GM12878 (cell line): Measurements from ENCODE around the gene CSRNP2. TPM values are rescaled to one million over a fixed set of nuclear protein-coding genes. Genes with fewer than 3 reads are reported as not detected.

Source experiments
- HDAC6 ChIP-seq: fragments of 200-600 bp; sonication (generic); IDR thresholded peaks from one replicate; pipeline ENCODE4 v1.8.0; 2017; ENCODE audit warnings: antibody characterized with exemption; ENCODE audit not compliant: unreplicated experiment
- NFIC ChIP-seq: IDR thresholded peaks from 2 replicates; pipeline ENCODE4 v1.6.1; 2012; ENCODE audit warnings: low read depth, mild to moderate bottlenecking, inconsistent platforms, low read length, moderate library complexity
- PAX8 ChIP-seq: fragments of 450-650 bp; IDR thresholded peaks from 2 replicates; pipeline ENCODE4 v1.6.1; 2017; ENCODE audit warnings: mild to moderate bottlenecking, moderate library complexity
- RBBP5 ChIP-seq: fragments of 200-600 bp; sonication (generic); conservative IDR thresholded peaks from 2 replicates; pipeline ENCODE4 v1.6.1; 2016
- TAF1 ChIP-seq: IDR thresholded peaks from 2 replicates; pipeline ENCODE4 v1.6.1; 2011; ENCODE audit warnings: mild to moderate bottlenecking, low read depth, low read length, borderline replicate concordance
- polyA plus RNA-seq, 11 experiments: library from polyadenylated mRNA; depleted of rRNA in 4 of 11; unstranded in 6 of 11; stranded (reverse) in 5 of 11; fragments of >200 nt; fragmentation: Nextera tagmentation in 4 of 11; fragmentation: Illumina TruSeq in 1 of 11; extraction: Ambion mirVana in 4 of 11; extraction: Trizol in 1 of 11; gene quantifications; 1 replicate in 1 of 11; 2 replicates in 10 of 11; pipeline versions ENCODE4 v1.2.1 to v1.2.3, GENCODE V29; 2011 to 2016; ENCODE audit warnings: inconsistent platforms in 2 of 11, missing spikeins in 2 of 11, low read depth in 1 of 11
- total RNA-seq, 4 experiments: library from RNA; depleted of rRNA in 3 of 4; stranded (reverse); fragments of >200 nt in 3 of 4; fragmentation: Illumina TruSeq in 1 of 4; extraction: Trizol in 1 of 4; gene quantifications; 2 replicates each; pipeline versions ENCODE4 v1.2.1 to v1.2.3, GENCODE V29; 2013 to 2021
- TF ChIP-seq, protein P1 (sequence below): fragments of 450-650 bp; formaldehyde crosslinking; IDR thresholded peaks from 2 replicates; pipeline ENCODE4 v1.5.0; 2022; ENCODE audit warnings: mild to moderate bottlenecking, missing genetic modification characterization
- TF ChIP-seq, protein P2 (sequence below): IDR thresholded peaks from 2 replicates; pipeline ENCODE4 v1.6.1; 2011; ENCODE audit warnings: borderline replicate concordance, low read depth, mild to moderate bottlenecking, moderate library complexity, mixed read lengths, low read length; ENCODE audit not compliant: insufficient read depth; ENCODE audit errors: extremely low read length
- TF ChIP-seq, protein P3 (sequence below): fragments of 150-350 bp; IDR thresholded peaks from 2 replicates; pipeline ENCODE4 v1.6.1; 2016; ENCODE audit warnings: low read depth, low read length
- TF ChIP-seq, protein P4 (sequence below): fragments of 450-650 bp; IDR thresholded peaks from 2 replicates; pipeline ENCODE4 v1.6.1; 2016; ENCODE audit warnings: mild to moderate bottlenecking
- TF ChIP-seq, protein P5 (sequence below): IDR thresholded peaks from 2 replicates; pipeline ENCODE4 v1.6.1; 2012; ENCODE audit warnings: mild to moderate bottlenecking, low read depth, low read length

CSRNP2 gene
- total and polyA plus RNA-seq, 10 of the 15 experiments (the other 5 are each of a cell fraction or from before 2014, with no cell fraction given), result 1.2 to 12.1 (median 6.3) TPM

DNA sequence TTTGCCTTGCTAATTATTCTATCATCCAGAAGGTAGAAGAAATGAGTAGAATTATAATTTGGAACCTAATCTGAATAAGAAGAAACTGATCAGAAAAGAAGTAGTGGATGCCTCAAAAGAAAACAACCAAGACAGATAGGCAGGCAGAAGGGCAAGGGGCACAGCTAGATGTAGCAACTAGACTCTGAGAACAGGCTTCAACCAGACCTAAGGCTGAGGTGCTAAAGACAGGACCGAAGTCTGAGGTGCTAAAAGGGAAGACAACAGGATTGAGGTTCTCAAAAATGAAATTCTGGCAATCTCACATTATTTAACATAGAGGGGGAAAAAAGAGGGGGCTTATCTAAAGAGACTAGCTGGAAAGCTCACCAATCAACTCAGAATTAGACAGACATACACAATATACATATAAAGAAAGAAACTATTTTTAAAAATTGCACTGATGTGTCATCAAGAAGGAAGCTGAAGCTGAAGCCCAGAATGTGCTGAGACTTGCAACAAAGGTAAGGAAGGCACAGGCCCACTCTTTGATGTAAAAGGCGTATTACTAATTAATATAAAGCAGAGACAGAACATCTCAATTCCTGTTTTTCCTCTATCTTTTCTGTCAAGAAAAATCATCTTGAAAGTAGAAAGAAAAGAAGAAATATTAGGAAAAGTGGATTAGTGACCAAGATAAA lies 43.8 kb upstream of the CSRNP2 start (continued):
- TF ChIP-seq, protein P1, sequence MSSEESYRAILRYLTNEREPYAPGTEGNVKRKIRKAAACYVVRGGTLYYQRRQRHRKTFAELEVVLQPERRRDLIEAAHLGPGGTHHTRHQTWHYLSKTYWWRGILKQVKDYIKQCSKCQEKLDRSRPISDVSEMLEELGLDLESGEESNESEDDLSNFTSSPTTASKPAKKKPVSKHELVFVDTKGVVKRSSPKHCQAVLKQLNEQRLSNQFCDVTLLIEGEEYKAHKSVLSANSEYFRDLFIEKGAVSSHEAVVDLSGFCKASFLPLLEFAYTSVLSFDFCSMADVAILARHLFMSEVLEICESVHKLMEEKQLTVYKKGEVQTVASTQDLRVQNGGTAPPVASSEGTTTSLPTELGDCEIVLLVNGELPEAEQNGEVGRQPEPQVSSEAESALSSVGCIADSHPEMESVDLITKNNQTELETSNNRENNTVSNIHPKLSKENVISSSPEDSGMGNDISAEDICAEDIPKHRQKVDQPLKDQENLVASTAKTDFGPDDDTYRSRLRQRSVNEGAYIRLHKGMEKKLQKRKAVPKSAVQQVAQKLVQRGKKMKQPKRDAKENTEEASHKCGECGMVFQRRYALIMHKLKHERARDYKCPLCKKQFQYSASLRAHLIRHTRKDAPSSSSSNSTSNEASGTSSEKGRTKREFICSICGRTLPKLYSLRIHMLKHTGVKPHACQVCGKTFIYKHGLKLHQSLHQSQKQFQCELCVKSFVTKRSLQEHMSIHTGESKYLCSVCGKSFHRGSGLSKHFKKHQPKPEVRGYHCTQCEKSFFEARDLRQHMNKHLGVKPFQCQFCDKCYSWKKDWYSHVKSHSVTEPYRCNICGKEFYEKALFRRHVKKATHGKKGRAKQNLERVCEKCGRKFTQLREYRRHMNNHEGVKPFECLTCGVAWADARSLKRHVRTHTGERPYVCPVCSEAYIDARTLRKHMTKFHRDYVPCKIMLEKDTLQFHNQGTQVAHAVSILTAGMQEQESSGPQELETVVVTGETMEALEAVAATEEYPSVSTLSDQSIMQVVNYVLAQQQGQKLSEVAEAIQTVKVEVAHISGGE (CRISPR knock-in tag), result no peak
- TF ChIP-seq, protein P2, sequence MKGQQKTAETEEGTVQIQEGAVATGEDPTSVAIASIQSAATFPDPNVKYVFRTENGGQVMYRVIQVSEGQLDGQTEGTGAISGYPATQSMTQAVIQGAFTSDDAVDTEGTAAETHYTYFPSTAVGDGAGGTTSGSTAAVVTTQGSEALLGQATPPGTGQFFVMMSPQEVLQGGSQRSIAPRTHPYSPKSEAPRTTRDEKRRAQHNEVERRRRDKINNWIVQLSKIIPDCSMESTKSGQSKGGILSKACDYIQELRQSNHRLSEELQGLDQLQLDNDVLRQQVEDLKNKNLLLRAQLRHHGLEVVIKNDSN, result no peak
- no peak for TF ChIP-seq RBBP5
- no peak for TF ChIP-seq PAX8
- TF ChIP-seq TAF1, result no peak
- TF ChIP-seq, protein P3, sequence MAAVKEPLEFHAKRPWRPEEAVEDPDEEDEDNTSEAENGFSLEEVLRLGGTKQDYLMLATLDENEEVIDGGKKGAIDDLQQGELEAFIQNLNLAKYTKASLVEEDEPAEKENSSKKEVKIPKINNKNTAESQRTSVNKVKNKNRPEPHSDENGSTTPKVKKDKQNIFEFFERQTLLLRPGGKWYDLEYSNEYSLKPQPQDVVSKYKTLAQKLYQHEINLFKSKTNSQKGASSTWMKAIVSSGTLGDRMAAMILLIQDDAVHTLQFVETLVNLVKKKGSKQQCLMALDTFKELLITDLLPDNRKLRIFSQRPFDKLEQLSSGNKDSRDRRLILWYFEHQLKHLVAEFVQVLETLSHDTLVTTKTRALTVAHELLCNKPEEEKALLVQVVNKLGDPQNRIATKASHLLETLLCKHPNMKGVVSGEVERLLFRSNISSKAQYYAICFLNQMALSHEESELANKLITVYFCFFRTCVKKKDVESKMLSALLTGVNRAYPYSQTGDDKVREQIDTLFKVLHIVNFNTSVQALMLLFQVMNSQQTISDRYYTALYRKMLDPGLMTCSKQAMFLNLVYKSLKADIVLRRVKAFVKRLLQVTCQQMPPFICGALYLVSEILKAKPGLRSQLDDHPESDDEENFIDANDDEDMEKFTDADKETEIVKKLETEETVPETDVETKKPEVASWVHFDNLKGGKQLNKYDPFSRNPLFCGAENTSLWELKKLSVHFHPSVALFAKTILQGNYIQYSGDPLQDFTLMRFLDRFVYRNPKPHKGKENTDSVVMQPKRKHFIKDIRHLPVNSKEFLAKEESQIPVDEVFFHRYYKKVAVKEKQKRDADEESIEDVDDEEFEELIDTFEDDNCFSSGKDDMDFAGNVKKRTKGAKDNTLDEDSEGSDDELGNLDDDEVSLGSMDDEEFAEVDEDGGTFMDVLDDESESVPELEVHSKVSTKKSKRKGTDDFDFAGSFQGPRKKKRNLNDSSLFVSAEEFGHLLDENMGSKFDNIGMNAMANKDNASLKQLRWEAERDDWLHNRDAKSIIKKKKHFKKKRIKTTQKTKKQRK, result no peak
- TF ChIP-seq, protein P4, sequence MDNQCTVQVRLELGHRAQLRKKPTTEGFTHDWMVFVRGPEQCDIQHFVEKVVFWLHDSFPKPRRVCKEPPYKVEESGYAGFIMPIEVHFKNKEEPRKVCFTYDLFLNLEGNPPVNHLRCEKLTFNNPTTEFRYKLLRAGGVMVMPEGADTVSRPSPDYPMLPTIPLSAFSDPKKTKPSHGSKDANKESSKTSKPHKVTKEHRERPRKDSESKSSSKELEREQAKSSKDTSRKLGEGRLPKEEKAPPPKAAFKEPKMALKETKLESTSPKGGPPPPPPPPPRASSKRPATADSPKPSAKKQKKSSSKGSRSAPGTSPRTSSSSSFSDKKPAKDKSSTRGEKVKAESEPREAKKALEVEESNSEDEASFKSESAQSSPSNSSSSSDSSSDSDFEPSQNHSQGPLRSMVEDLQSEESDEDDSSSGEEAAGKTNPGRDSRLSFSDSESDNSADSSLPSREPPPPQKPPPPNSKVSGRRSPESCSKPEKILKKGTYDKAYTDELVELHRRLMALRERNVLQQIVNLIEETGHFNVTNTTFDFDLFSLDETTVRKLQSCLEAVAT, result no peak
- TF ChIP-seq, protein P5, sequence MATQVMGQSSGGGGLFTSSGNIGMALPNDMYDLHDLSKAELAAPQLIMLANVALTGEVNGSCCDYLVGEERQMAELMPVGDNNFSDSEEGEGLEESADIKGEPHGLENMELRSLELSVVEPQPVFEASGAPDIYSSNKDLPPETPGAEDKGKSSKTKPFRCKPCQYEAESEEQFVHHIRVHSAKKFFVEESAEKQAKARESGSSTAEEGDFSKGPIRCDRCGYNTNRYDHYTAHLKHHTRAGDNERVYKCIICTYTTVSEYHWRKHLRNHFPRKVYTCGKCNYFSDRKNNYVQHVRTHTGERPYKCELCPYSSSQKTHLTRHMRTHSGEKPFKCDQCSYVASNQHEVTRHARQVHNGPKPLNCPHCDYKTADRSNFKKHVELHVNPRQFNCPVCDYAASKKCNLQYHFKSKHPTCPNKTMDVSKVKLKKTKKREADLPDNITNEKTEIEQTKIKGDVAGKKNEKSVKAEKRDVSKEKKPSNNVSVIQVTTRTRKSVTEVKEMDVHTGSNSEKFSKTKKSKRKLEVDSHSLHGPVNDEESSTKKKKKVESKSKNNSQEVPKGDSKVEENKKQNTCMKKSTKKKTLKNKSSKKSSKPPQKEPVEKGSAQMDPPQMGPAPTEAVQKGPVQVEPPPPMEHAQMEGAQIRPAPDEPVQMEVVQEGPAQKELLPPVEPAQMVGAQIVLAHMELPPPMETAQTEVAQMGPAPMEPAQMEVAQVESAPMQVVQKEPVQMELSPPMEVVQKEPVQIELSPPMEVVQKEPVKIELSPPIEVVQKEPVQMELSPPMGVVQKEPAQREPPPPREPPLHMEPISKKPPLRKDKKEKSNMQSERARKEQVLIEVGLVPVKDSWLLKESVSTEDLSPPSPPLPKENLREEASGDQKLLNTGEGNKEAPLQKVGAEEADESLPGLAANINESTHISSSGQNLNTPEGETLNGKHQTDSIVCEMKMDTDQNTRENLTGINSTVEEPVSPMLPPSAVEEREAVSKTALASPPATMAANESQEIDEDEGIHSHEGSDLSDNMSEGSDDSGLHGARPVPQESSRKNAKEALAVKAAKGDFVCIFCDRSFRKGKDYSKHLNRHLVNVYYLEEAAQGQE, result no peak
- TF ChIP-seq HDAC6, result no peak
- TF ChIP-seq NFIC, result no peak
